Erythroblast (primary cell): Measurements from ENCODE around the gene SUB1.

Source experiments
- DNase-seq, 2 experiments: peaks; one replicate each; lab custom pipeline; 2025; lab: John Stamatoyannopoulos, UW
- GATA1 ChIP-seq: IDR thresholded peaks from 2 replicates; pipeline ENCODE4 v1.6.1; 2011; ENCODE audit warnings: low read depth, mild to moderate bottlenecking, control low read depth, low read length, moderate library complexity
- POLR2A ChIP-seq: IDR thresholded peaks from 2 replicates; pipeline ENCODE4 v1.6.1; 2011; ENCODE audit warnings: mild to moderate bottlenecking, low read length

SUB1 gene

DNA sequence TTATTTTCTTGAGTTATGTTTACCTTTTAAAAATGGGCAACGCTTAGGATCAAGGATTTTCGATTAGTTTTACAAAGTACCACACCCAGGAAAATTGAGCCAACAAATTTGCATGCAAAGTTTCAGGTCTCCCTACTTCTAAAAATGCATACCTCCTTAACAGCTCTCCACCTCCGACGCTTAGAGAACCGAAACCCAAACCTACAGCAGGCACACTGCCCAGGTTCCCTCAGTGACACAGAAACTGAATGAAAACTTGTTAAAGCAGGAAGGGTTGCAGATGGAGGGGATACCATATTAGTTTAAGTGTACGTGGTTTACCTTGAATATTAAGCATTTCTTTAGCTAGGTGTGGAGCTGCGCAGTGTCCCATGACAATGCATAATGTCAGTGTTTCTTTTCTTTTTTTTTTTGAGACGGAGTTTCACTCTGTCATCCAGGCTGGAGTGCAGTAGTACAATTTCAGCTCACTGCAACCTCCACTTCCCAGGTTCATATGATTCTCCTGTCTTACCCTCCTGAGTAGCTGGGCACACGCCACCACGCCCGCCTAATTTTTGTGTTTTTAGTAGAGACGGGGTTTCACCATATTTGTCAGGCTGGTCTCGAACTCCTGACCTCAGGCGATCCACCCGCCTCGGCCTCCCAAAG lies 1.6 kb upstream of the SUB1 start:
- TF ChIP-seq POLR2A: no peak
- DNase-seq: no peak

DNA sequence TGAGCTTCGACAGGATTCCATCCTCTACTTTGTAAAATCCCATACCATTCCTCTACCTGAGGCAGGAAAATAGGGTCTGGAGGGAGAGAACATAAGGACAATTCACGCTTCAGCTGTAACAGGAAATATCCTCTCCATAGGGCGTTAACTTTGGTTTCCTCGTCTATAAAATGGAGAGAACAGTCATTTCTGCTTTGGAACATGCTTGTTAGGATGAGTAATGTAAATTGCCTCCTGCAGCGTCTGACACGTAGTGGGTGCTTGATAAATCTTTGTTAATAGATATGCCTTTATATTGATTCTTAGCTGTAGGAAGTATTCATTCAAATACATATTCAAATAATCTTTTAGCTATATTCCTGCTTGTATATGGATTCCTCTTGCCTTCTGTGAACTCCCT lies 711 bp upstream of the SUB1 start:
- no peak for DNase-seq
- TF ChIP-seq GATA1 (no peak), POLR2A (no peak)

DNA sequence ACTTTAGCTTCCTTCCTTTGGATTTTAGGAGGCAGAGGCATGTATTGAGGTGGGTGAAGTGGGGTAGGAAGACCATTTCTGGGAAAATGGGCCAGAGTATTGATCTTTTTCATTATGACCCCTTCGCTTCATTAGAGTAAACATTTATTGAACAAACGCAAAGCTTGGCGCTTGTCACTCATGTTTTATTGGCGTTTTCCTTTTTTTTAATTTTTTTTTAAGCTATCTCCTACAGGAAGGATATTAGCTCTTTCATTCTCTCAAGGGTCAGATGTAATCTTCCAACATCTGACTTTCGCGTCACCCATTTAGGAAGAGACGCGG lies 273 bp upstream of the SUB1 start:
- DNase-seq: no peak
- TF ChIP-seq GATA1: no peak
- no peak for TF ChIP-seq POLR2A

DNA sequence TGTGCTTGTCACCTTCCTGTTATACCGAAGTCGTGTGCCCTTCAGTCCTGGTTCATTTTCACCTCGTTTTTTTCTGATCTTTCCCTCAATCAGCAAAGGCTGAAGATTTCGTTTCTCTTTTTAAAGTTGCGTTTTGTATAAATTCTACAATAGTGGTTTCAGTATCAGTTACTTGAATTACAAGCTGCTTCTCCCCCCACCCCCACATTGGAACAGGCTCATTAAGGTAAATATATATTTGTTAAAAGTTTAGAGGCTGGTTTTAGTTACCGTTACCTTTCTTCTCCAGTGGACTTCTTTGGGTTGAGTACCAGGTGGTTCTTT lies 881 bp downstream of the SUB1 start:
- no peak for TF ChIP-seq GATA1
- no peak for TF ChIP-seq POLR2A
- DNase-seq: no peak

DNA sequence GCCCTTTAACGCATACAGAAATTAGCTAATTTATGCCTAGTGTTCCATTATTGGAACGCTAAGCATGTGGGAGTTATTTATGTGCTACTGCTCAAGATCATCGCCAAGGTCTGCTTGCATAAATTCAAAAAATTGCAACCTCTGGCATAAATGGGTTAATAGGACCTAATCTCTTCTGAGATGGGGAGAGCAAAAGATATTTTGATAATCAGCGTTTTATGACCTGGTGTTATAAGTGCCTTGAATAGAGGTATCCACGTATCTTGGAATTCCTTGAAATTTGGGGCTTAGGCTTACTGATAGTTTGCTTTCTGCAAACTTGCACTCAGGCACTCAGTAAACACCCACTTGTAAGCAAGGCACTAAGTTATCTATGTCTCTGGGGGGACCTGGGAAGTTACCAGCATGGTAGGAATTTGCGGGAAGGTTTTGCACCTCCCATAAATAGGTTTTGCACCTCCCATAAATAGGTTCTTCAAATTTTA lies 1.8 kb downstream of the SUB1 start:
- DNase-seq: peak in 1 of 2 experiments; percentile 33
- TF ChIP-seq POLR2A (no peak), GATA1 (no peak)

DNA sequence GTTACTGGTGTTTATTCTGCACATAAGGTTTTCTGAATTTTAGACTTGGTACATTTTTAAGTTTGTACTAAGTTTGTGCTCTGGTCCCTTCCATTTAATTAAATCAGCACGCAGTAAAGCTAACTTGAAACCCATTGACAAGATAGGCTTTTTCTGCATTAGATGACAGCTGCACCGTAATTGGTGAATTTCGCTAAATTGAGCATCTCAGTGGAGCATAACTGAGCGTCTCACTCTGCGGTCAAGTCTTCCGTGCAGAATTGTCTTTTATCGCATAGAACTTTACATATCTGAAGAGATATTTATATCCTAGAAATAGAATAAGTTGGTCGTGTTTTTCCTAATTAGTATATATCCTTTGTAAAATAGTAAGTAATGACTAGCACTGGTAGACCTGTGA lies 4.1 kb downstream of the SUB1 start:
- no peak for DNase-seq
- TF ChIP-seq GATA1 (no peak), POLR2A (no peak)

DNA sequence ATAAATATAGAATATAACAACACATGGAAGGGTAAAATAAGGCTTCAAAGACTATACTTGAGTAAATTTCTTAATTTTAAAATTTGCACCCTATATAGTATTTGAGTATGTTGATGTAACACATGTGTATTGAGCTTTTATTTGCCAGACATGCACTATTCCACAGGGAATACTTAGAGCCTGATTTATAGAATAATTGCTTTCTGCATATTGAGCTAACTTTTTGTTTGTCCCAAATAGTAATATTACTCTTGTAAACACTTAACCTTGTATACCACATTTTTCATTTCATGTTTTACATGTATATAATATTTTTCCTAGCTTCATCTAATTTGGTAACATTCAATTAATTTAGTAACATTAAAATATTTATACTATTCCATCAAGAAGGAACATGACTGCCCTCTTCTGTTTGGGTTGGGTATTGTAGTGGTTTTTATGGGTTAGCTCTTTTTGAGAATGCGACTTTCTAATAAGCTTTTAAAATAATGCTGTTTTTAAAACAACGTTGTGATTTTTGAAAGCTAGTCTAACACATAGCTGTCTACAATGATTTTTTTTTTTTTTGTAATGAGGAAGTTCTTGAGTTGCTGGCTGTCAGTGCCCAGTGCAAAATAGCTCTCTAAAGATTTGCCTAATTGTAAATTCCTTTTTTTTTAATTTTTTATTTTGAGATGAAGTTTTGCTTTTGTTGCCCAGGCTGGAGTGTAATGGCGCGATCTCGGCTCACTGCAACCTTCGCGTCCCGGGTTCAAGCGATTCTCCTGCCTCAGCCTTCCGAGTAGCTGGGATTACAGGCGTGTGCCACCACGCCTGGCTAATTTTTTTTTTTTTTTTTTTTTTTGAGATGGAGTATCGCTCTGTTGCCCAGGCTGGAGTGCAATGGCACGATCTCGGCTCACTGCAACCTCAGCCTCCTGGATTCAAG lies 4.8 kb downstream of the SUB1 start:
- TF ChIP-seq POLR2A (no peak), GATA1 (no peak)
- peak; percentile 69 to 82 for DNase-seq

DNA sequence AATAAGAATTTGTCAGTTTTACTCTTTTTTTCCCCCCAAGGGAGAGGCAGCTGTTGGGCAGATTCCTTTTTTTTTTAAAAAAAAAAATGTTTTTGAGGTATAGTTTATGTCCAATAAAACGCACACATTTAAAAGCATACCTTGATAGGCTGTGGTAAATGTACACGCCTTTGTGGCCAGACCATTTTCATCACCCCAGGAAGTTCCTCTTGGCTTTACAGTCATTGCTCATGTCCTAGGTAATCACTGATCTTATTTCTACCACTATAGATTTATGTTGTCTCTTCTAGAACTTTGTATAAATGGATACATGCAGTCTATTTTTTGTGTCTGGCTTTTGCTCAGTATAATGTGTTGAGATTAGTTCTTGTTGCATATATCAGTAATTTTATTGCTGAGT lies 9.8 kb downstream of the SUB1 start:
- no peak for DNase-seq
- TF ChIP-seq GATA1 (no peak), POLR2A (no peak)

DNA sequence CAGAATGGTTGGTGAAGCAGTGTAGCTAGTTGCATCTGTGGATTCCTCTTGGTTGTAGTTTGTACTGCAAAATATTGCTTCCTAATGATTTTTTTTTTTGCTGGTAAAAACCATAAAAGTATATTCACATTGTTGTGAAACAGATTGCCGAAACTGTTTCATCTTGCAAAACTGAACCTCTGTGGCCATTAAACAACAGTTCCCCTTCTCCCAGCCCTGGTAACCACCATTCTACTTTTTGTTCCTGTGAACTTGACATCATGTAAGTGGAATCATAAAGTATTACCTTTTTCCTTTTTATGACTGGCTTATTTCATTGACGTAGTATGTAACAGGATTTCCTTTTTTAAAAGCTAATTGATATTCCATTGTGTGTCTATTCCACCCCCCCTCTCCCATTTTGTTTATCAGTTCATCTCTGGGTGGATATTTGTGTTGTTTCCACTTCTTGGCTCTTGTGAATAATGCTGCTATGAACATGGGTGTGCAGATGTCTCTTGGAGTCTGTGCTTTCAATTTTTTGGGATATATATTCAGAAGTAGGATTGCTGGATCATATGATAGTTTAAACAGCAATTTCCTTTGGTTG lies 11.8 kb downstream of the SUB1 start:
- TF ChIP-seq POLR2A (no peak), GATA1 (no peak)
- no peak for DNase-seq

DNA sequence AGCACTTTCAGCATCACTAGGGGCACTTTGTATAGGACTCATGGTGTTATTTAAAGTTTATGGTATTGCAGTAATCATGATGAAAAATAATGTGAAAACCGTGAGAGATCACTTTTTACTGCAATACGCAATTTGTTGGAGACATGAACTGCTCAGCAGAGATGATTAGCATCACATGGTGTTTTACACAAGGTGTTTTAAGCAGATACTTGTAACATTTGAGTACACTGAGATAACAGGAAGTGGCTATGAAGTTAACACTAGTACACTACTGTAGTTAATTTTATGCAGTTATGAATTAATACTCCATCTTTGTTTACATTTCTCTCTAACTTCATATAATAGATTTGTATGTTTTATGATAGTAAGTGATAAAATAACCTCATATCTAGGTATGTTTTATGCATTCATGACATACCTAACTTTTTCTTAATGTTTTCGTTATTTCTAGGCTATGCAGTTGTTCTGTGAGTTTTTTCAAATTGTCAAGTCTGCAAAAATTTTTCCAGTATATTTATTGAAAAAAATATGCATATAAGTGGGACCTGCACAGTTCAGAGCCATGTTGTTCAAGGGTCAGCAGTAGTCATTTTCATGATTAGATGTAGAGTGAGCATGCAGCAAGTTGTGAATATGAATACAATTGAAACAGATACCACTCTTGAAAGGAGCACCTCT lies 13.0 kb downstream of the SUB1 start:
- TF ChIP-seq GATA1: no peak
- TF ChIP-seq POLR2A: no peak
- peak; percentile 65 to 83 for DNase-seq

DNA sequence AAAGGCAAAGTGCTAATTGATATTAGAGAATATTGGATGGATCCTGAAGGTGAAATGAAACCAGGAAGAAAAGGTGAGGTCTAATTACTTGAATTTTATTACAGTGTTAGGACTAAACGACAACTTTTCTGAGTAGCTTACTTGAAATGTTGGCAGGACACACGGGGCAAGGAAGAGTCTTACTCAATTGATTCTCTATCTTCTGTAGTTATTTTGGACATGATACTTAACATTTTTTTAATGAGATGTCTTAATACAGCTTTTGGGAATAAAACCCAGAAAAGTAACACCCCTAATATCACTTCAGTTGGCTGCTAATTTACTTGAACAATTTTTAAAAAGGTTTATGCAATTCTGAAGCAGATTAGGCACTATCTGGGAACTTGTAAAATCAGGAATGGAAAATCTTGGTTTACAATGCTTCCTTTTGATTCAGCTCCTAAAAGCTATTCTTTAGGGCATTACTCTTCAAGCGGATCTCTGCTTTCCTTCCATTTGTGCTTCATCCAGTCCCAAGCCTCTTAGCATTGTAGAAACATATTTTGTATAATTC lies 13.7 kb downstream of the SUB1 start:
- TF ChIP-seq POLR2A: no peak
- TF ChIP-seq GATA1: no peak

DNA sequence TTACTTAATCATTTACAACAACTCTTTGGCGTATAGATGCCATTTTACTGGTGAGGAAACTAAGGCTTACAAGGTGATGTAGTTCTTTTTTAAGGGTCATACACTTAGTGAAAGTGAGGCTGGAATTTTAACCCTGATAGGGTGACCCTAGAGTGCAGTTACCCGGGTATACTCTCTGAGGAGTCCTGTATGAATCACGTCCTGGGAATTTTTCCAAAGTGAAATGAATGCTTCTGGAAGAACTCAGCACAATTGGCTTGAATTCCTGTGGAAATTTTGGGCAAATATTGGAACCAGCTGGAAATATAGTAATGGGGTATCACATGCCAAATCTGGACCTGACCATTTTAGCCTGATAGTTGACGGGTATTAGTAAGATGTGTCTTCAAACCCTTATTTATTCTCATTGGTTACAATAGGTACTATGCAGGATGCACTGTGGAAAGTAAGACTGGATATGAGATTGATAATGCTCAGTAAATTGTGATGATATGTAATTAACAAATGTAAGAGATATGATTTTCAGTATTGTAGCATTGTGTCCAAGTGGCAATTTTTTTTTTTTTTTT lies 14.8 kb downstream of the SUB1 start:
- DNase-seq: no peak
- TF ChIP-seq POLR2A (no peak), GATA1 (no peak)

More for the DNA sequence above, 13.7 kb downstream of the SUB1 start:
- no peak for DNase-seq

DNA sequence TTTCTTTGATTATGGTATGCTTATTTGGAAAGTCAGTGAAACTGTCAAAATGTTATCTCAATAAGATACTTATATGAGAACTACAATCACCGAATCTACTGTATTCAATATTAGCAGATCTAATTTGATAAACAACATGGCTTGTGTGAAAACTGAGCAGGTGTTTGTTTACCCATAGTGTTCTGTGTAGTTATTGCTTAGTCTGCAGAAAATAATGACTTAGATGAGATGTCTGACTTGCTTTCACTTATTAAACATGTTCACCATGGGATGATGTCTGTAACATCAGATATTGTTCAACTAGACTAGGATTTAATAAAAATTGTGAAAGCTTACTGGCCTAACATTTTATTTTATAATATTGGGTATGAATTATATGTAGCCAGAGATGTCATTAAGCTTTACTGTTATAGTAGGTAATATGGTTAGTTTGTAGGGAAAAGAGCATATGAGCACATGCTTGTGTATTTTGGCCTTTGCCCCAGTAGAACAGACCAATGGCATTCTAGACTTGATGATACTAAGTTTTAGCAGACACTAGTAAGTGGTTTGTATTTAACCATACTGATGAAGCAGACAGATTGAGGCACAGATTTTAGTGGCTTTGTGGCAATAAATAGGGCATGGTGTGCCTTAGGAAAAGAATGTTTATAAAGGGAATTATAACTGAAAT lies 16.4 kb downstream of the SUB1 start:
- no peak for DNase-seq
- TF ChIP-seq POLR2A (no peak), GATA1 (no peak)
